SK-N-SH (cell line): Measurements from ENCODE around the gene GATAD2A.

Source experiments
- CTCF ChIP-seq: fragments of 200-600 bp; sonication (generic); IDR thresholded peaks from 2 replicates; pipeline ENCODE4 v1.6.1; 2017; ENCODE audit warnings: antibody characterized with exemption, mild to moderate bottlenecking, moderate library complexity
- EP300 ChIP-seq, 2 experiments: IDR thresholded peaks; 2 replicates each; pipeline versions ENCODE4 v1.4.0 to v1.6.1; 2012; ENCODE audit warnings: borderline replicate concordance in 1 of 2, low read depth in 1 of 2, low read length in 1 of 2
- GATA2 ChIP-seq: sonication (generic); formaldehyde crosslinking; IDR thresholded peaks from 2 replicates; pipeline ENCODE4 v1.5.0; 2020; ENCODE audit warnings: mild to moderate bottlenecking, missing genetic modification reagents
- PBX3 ChIP-seq: IDR thresholded peaks from 2 replicates; pipeline ENCODE4; 2012
- POLR2AphosphoS5 ChIP-seq: IDR thresholded peaks from 2 replicates; pipeline ENCODE4 v1.6.1; 2012; ENCODE audit warnings: low read depth, low read length
- REST ChIP-seq: IDR thresholded peaks from 2 replicates; pipeline ENCODE4 v1.6.1; 2012; ENCODE audit warnings: mild to moderate bottlenecking, low read depth, low read length, moderate library complexity
- SMC3 ChIP-seq: IDR thresholded peaks from 2 replicates; pipeline ENCODE4 v1.6.1; 2012; ENCODE audit warnings: low read depth, low read length, improper control_type of control experiment
- USF2 ChIP-seq: fragments of 150-350 bp; IDR thresholded peaks from 2 replicates; pipeline ENCODE4 v1.6.1; 2017; ENCODE audit warnings: antibody characterized with exemption, low read length, low read depth, borderline replicate concordance
- YY1 ChIP-seq: IDR thresholded peaks from 2 replicates; pipeline ENCODE4 v1.4.0; 2012; ENCODE audit warnings: low read depth, mild to moderate bottlenecking

GRCh38 chr19:19470579-19470978 is 65.1 kb downstream of the GATAD2A start:
- TF ChIP-seq CTCF (no peak), YY1 (no peak), GATA2 (no peak), PBX3 (no peak), USF2 (no peak), SMC3 (no peak), REST (no peak), EP300 (IDR thresholded peaks at IDR 0.05; ENCODE audit: borderline replicate concordance in 1 of 2, low read depth in 1 of 2, low read length in 1 of 2) (no peak), POLR2AphosphoS5 (no peak)
